ENCODE measurements around the gene ECI1.

- no peak for TF ChIP-seq CTCF (conservative IDR thresholded peaks at IDR 0.05 in 1 of 2, IDR thresholded peaks at IDR 0.05 in 1 of 2; ENCODE audit: extremely low read depth in 1 of 2, insufficient read depth in 1 of 2, low read depth in 1 of 2, low read length in 2 of 2)
- no peak for TF ChIP-seq EZH2 (IDR thresholded peaks at IDR 0.05; ENCODE audit: borderline replicate concordance, low read length)
These were observed 613 bp downstream of the ECI1 start for GRCh38 chr16:2250652-2251295.
